A549 treated with Mapracorat at 1 μM for 4 hours (cell line): ENCODE measurements around the gene ARL3. TPM values are rescaled to one million over a fixed set of nuclear protein-coding genes. Genes with fewer than 3 reads are reported as not detected.

Experiments used
- total RNA-seq: library from RNA; stranded (reverse); fragments of 200-300 nt; extraction: Qiagen RNA extraction; gene quantifications from 5 replicates; pipeline ENCODE4 v1.2.3, GENCODE V29; 2022

Gene ARL3
- total RNA-seq = 13.6 to 15.3 TPM (median 15.1 TPM) in 5 replicates

DNA sequence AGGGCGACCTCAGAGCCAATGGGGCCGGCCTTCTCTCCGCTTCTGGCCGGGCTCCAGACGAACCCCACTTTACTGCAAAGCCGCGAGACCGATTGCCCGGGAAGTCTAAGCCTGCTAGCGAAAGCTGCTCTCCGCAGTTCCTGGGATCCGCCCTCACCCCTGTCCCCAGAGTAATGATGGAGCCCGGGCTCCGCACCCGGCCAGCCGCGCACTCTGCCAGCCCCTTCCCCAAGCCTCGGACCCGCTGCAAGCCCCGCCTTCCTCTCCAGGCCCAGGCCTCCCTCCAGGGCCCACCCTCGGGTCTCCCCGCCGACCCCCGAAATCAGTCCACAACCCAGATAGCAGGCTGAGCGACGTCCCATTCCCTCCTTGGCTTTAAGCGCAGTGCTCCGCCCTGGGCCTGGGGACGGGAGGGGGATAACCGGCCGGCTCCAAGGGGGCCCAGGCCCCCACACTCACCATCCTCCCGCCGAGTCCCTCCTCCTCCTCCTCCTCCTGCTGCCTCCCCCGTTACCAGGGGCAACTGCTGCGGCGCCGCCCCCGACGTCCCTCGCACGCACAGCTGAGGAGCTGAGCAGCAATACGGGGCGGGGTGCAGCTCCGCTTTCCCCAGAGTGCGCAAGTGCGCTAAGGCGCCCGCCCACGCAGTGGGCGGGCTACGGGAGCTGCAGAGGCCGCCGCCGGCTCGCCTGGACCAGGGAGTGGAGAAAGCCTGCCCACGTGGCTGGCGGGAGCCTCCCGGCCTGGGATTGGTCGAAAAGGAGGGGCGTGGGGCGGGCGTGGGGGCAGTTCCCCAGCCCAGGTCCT, at the start of gene ARL3:
TSS of gene ARL3 (minus strand) at position 584 of the 807 bp plus-strand sequence. CDS start at position 462, 122 bp downstream.

DNA sequence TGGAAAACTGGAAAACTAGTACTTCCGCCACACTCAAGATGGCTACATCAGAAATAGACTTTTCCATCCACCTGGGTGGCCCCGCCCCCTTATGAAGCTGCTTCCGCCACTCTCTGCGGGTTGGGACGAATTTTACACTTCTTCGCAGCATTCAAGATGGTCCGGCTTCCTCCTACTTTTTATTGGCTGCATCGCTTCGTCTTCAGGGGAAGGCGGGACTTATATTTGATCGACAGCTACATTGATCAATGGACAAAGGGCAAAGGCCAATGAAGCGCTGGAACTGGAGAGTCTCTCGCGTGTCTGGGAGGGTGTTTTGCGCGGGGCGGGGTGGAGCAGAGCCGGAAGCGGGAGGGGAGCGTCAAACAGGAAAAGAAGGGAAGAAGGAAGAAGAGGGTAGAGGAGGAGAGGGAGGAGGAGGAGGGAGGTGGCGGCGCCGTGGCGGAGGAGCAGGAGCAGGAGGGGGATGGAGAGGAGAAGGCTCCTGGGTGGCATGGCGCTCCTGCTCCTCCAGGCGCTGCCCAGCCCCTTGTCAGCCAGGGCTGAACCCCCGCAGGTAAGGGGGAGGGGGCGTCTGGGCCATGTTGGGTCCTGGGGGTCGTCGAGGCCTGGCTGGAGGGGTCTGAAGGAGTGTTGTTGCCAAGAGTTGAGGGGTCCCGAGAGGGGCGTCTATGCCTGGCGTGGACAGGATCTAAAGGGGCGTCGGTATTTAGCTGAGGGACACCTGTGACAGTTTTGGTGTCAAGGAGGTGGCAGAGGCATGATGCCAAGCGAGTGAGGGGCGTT, 29.6 kb upstream of the ARL3 start, which contains the start of gene WBP1L:
TSS of gene WBP1L (plus strand) at position 361 of the 786 bp plus-strand sequence. CDS start at position 467, 106 bp downstream.

DNA sequence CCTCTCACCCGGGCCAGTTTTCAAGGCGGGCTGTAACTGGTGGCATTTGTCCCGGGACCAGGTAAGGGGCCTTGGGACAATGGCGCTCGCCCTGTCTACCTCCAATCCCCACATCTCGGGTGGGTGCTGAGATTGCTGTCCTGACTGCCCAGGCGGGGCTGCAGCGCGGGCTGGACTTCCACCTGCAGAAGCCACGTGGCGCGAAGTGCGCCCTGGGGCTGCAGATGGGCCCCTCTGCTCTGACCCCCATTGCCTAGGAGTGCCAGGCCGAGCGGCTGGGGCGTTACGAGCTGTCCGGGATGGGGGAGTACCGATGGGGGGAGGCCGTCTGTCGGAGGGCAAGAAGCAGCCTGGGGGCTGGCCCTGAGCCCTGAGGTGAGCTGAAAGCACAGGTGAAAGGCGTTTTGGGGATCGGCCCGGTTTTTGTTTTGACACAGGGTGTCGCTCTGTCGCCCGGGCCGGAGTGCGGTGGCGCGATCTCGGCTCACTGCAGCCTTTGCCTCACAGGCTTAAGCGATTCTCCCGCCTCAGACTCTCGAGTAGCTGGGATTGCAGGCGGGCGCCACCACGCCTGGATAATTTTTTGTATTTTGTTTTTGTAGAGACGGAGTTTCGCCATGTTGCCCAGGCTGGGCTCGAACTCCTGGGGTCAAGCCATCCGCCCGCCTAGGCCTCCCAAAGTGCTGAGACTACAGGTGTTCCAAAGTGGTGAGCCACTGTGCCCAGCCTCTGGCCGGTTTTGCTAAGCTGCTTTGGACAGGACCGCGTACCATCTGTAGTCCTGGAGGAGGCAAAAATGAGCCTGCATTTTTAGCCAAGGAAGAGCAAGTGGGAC, 641 bp upstream of the ARL3 start, which contains the start of gene SFXN2:
TSS of gene SFXN2 (plus strand) at position 16 of the 835 bp plus-strand sequence. CDS start 12,001 bp downstream, outside the sequence.

GRCh38 chr10:102644066-102644645, 70.0 kb downstream of the ARL3 start, which contains the start of gene TRIM8:
Gene TRIM8, plus strand, starts transcription at chr10:102644479. Its CDS starts 139 bp downstream, at chr10:102644618.

Other genes with a start within 250 kb of the ARL3 start
- 82.6 to 93.3 TPM (median 92.4 TPM) in 5 replicates for gene ACTR1A, start 211.7 kb downstream of the ARL3 start, total RNA-seq
- gene SUFU, start 210.4 kb downstream of the ARL3 start, total RNA-seq = 5.4 to 7.4 TPM (median 6.5 TPM) in 5 replicates
- gene TRIM8, start 69.9 kb downstream of the ARL3 start, total RNA-seq = 44.2 to 49.0 TPM (median 47.5 TPM) in 5 replicates
- gene SFXN2, start 239 bp upstream of the ARL3 start, total RNA-seq = 2.9 to 3.4 TPM (median 3.0 TPM) in 5 replicates
- gene WBP1L, start 29.6 kb upstream of the ARL3 start, total RNA-seq = 21.1 to 29.1 TPM (median 26.7 TPM) in 5 replicates
- gene CYP17A1, start 123.0 kb upstream of the ARL3 start, total RNA-seq = not detected in 5 replicates
- gene BORCS7, start 139.9 kb upstream of the ARL3 start, total RNA-seq = 22.2 to 24.2 TPM (median 23.7 TPM) in 5 replicates
- 3.2 to 4.5 TPM (median 3.9 TPM) in 5 replicates for gene AS3MT, start 155.1 kb upstream of the ARL3 start, total RNA-seq
- gene CNNM2, start 203.9 kb upstream of the ARL3 start, total RNA-seq = 3.3 to 5.6 TPM (median 4.5 TPM) in 5 replicates